B cell (primary cell): ENCODE results near the gene FAM216B. TPM values are rescaled to one million over a fixed set of nuclear protein-coding genes. Genes with fewer than 3 reads are reported as not detected.

Source experiments
- ATAC-seq: fragments of 200-7000 bp; cut with Tn5 transposase; one replicate; pipeline ENCODE4 v1.10.0; 2021; ENCODE audit warnings: low read depth, mild to moderate bottlenecking, moderate number of reproducible peaks, moderate library complexity
- CTCF ChIA-PET: fragments of 350-600 bp; sonication (Branson Sonifier 250); formaldehyde crosslinking; loops from one replicate; lab custom pipeline; 2021; ENCODE audit warnings: antibody characterized with exemption, inconsistent platforms; lab: Charles Lee
- POLR2A ChIA-PET: fragments of 350-600 bp; sonication (Branson Sonifier 250); formaldehyde crosslinking; loops from one replicate; lab custom pipeline; 2021; ENCODE audit warnings: antibody characterized with exemption; lab: Charles Lee
- DNase-seq: peaks from one replicate; pipeline ENCODE4 v3.0.0; 2013
- H2AFZ ChIP-seq: 2 replicates; pipeline ENCODE4 v1.6.1; 2012; ENCODE audit warnings: mild to moderate bottlenecking, low read depth, low read length; ENCODE audit not compliant: insufficient read depth, poor library complexity, severe bottlenecking
- H3K27ac ChIP-seq, 2 donors: 1 replicate in 1 of 2; 2 replicates in 1 of 2; pipeline ENCODE4 v1.5.1; 2012 to 2013; ENCODE audit warnings: low read length in 2 of 2, mild to moderate bottlenecking in 2 of 2, moderate library complexity in 1 of 2
- H3K27me3 ChIP-seq, 4 experiments: fragments of 200-600 bp in 1 of 4; sonication (generic) in 1 of 4; replicated peaks in 1 of 4; 1 replicate in 2 of 4; 2 replicates in 2 of 4; pipeline versions ENCODE4 v1.6.1 to v1.7.0; 2013 to 2016; ENCODE audit warnings: low read length in 3 of 4, mild to moderate bottlenecking in 2 of 4, mixed read lengths in 1 of 4, moderate library complexity in 1 of 4; ENCODE audit not compliant: insufficient read depth in 4 of 4, control insufficient read depth in 3 of 4; ENCODE audit errors: control extremely low read depth in 1 of 4
- H3K36me3 ChIP-seq, 2 experiments: replicated peaks in 1 of 2; 1 replicate in 1 of 2; 2 replicates in 1 of 2; pipeline versions ENCODE4 v1.6.1 to v1.7.1; 2013; ENCODE audit warnings: low read length in 1 of 2; ENCODE audit not compliant: insufficient read depth in 2 of 2, control insufficient read depth in 1 of 2; ENCODE audit errors: control extremely low read depth in 1 of 2, extremely low read depth in 1 of 2
- H3K4me1 ChIP-seq, 2 donors: fragments of 200-600 bp in 1 of 2; sonication (generic) in 1 of 2; 1 replicate in 1 of 2; 2 replicates in 1 of 2; pipeline versions ENCODE4 v1.5.1 to v1.6.1; 2013 to 2017; ENCODE audit warnings: low read length in 2 of 2; ENCODE audit not compliant: control insufficient read depth in 2 of 2, insufficient read depth in 2 of 2
- H3K4me2 ChIP-seq: replicated peaks from 2 replicates; pipeline ENCODE3; 2012; ENCODE audit warnings: mild to moderate bottlenecking, low read depth, low read length; ENCODE audit not compliant: poor library complexity, severe bottlenecking
- H3K4me3 ChIP-seq, 5 experiments: fragments of 200-600 bp in 1 of 5; sonication (generic) in 1 of 5; 1 replicate in 3 of 5; 2 replicates in 2 of 5; pipeline versions ENCODE4 v1.5.1 to v1.7.0; 2011 to 2016; ENCODE audit warnings: low read length in 4 of 5, mild to moderate bottlenecking in 4 of 5, low read depth in 2 of 5, control low read depth in 1 of 5, moderate library complexity in 1 of 5; ENCODE audit not compliant: insufficient read depth in 1 of 5; ENCODE audit errors: control extremely low read depth in 1 of 5, extremely low read depth in 1 of 5
- H3K79me2 ChIP-seq: fragments of 200-600 bp; sonication (generic); one replicate; pipeline ENCODE4 v1.6.0; 2016; ENCODE audit warnings: low read length; ENCODE audit not compliant: control insufficient read depth, insufficient read depth
- H3K9ac ChIP-seq: fragments of 200-600 bp; sonication (generic); 2 replicates; pipeline ENCODE4 v1.6.1; 2017; ENCODE audit warnings: mild to moderate bottlenecking, low read length, moderate library complexity
- H3K9me3 ChIP-seq, 3 donors: one replicate each; pipeline versions ENCODE4 v1.6.1 to v1.7.1; 2013; ENCODE audit warnings: low read length in 2 of 3; ENCODE audit not compliant: control insufficient read depth in 2 of 3, insufficient read depth in 1 of 3; ENCODE audit errors: control extremely low read depth in 1 of 3
- H4K20me1 ChIP-seq: 2 replicates; pipeline ENCODE4 v1.6.0; 2012; ENCODE audit warnings: mild to moderate bottlenecking, low read length; ENCODE audit not compliant: insufficient read depth, control insufficient read depth, poor library complexity, severe bottlenecking
- H3K27ac Mint-ChIP-seq: one replicate; pipeline ENCODE4 v1.8.0; 2021; ENCODE audit warnings: mixed read lengths
- H3K27me3 Mint-ChIP-seq: one replicate; pipeline ENCODE4 v1.8.0; 2021; ENCODE audit warnings: mixed read lengths
- H3K4me1 Mint-ChIP-seq: one replicate; pipeline ENCODE4 v1.8.0; 2021; ENCODE audit warnings: mixed read lengths
- H3K4me3 Mint-ChIP-seq: one replicate; pipeline ENCODE4 v1.8.0; 2021; ENCODE audit warnings: mixed read lengths
- H3K9me3 Mint-ChIP-seq: one replicate; pipeline ENCODE4 v1.8.0; 2022; ENCODE audit warnings: mixed read lengths; ENCODE audit not compliant: insufficient read depth
- EZH2 ChIP-seq: IDR thresholded peaks from 2 replicates; pipeline ENCODE4 v1.6.1; 2012; ENCODE audit warnings: borderline replicate concordance, low read depth, mild to moderate bottlenecking, moderate library complexity, low read length; ENCODE audit not compliant: insufficient read depth, poor library complexity, severe bottlenecking
- whole genome bisulfite sequencing: methylation state at CpG from one replicate; pipeline ENCODE4 v1.1.5; 2013; ENCODE audit warnings: missing lambda C conversion rate; ENCODE audit not compliant: insufficient coverage; 5-methylcytosine and 5-hydroxymethylcytosine counted together
- intact Hi-C: fragments of 100-400 bp; cut with micrococcal nuclease; formaldehyde crosslinking; loops from one replicate; pipeline ENCODE4 v1.10.0; 2022
- polyA plus RNA-seq: library from polyadenylated mRNA; depleted of rRNA; stranded (reverse); fragments of >200 nt; gene quantifications from 2 replicates; pipeline ENCODE4 v1.2.3, GENCODE V29; 2012
- total RNA-seq, 2 donors: library from RNA; stranded (reverse); fragments of 120-200 nt in 1 of 2; gene quantifications; 1 replicate in 1 of 2; 2 replicates in 1 of 2; pipeline versions ENCODE4 v1.2.3 to v1.2.4, GENCODE V29; 2013 to 2022
- TF ChIP-seq, protein P1 (sequence below): fragments of 200-600 bp; IDR thresholded peaks from one replicate; pipeline ENCODE4 v1.8.0; 2022; ENCODE audit warnings: antibody characterized with exemption, mild to moderate bottlenecking

Gene FAM216B
- total and polyA plus RNA-seq, 2 donors (not counting 1 experiment from before 2014, with no cell fraction given): not detected

DNA sequence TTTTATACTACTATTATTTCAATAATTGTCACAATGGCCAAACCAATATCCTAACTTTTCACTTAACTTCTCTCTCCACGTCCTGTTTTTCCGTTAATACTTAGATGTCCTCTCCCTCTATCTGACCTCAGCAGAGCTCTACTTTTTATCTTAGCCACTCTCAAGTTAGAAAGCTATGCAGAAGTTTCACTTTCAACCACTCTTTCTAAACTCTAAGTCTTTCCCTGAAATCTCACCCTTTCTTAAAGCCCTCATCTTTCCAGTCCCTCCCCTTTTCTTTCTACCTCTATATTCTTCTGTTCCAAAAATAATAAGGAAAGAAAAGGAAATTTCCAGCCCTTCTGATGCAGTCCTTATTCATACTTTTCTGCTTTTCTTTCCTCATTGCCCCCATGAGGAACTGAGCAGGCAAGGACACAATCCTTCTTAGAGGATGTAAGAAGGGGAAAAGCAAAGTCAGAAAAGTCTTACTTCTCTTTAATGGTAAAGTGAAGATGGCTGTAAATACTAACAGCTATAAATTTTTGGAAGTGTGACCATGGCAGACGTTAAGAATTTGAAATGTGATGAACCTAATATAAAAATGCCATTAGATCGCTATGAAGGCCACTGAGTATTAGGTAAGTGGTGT lies 23.0 kb downstream of the FAM216B start:
- Histone ChIP-seq H3K27ac (no peak overlapping the region), H3K27me3 (no peaks in the 10 kb centered on the region), H3K79me2 (no peaks in the 10 kb centered on the region), H3K36me3 (no peaks in the 10 kb centered on the region), H2AFZ (no peak overlapping the region), H3K4me3 (no peak overlapping the region), H4K20me1 (no peaks in the 10 kb centered on the region), H3K9me3 (no peaks in the 10 kb centered on the region), H3K4me1 (no peaks in the 10 kb centered on the region), H3K4me2 (no peak overlapping the region), H3K9ac (no peak overlapping the region)
- ATAC-seq (no peak), DNase-seq (no peak)
- intact Hi-C loops: no loop called here
- no peaks in the 10 kb centered on the region for H3K4me1 Mint-ChIP-seq
- TF ChIP-seq EZH2: no peak
- TF ChIP-seq, protein P1, sequence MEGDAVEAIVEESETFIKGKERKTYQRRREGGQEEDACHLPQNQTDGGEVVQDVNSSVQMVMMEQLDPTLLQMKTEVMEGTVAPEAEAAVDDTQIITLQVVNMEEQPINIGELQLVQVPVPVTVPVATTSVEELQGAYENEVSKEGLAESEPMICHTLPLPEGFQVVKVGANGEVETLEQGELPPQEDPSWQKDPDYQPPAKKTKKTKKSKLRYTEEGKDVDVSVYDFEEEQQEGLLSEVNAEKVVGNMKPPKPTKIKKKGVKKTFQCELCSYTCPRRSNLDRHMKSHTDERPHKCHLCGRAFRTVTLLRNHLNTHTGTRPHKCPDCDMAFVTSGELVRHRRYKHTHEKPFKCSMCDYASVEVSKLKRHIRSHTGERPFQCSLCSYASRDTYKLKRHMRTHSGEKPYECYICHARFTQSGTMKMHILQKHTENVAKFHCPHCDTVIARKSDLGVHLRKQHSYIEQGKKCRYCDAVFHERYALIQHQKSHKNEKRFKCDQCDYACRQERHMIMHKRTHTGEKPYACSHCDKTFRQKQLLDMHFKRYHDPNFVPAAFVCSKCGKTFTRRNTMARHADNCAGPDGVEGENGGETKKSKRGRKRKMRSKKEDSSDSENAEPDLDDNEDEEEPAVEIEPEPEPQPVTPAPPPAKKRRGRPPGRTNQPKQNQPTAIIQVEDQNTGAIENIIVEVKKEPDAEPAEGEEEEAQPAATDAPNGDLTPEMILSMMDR: no peak
- no peaks in the 10 kb centered on the region for H3K27me3 Mint-ChIP-seq
- WGBS: 54% methylated on average over 4 of the region's 4 CpGs
- ChIA-PET POLR2A (no interaction called here), CTCF (no interaction called here)
- no peak overlapping the region for H3K4me3 Mint-ChIP-seq
- no peak overlapping the region for H3K27ac Mint-ChIP-seq
- peaks cover 2% of the 10 kb centered on the region for H3K9me3 Mint-ChIP-seq

DNA sequence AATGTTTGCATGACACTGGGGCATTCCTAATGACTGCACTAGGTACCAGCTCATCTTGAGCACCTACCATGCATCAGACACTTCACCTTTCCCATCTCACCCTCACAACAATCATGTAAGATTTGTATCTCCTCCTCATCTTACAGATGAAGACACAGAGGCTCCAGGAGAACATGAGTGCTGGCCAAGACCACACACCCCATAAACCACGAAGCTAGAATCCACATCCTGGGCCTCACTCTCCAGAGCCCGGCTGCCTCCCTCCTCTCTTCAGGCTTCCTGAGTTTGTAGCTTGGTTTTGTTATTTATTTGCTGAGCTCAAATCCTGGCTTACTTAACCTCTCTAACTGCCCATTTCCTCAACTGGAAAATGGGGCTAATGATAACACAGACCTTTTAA lies 25.9 kb downstream of the FAM216B start:
- Histone ChIP-seq H3K4me2 (no peak overlapping the region), H3K9ac (no peak overlapping the region), H3K4me3 (no peak overlapping the region), H3K4me1 (no peaks in the 10 kb centered on the region), H3K79me2 (no peaks in the 10 kb centered on the region), H4K20me1 (no peaks in the 10 kb centered on the region), H3K36me3 (no peaks in the 10 kb centered on the region), H3K27me3 (no peaks in the 10 kb centered on the region), H3K27ac (no peak overlapping the region), H2AFZ (no peak overlapping the region), H3K9me3 (no peaks in the 10 kb centered on the region)
- H3K27me3 Mint-ChIP-seq: peaks cover 4% of the 10 kb centered on the region
- H3K4me1 Mint-ChIP-seq: no peaks in the 10 kb centered on the region
- no peak overlapping the region for H3K27ac Mint-ChIP-seq
- WGBS: no CpG with 5 or more reads among the region's 2 CpGs
- DNase-seq: no peak
- intact Hi-C loops: no loop called here
- no peak for ATAC-seq
- TF ChIP-seq, protein P1: no peak
- no peak for TF ChIP-seq EZH2
- ChIA-PET CTCF (no interaction called here), POLR2A (no interaction called here)
- no peak overlapping the region for H3K4me3 Mint-ChIP-seq
- H3K9me3 Mint-ChIP-seq: no peaks in the 10 kb centered on the region
